K562 (cell line): ENCODE results near the gene ITGAE. TPM values are rescaled to one million over a fixed set of nuclear protein-coding genes. Genes with fewer than 3 reads are reported as not detected.

Experiments
- CTBP1 ChIP-seq: fragments of 450-650 bp; IDR thresholded peaks from 2 replicates; pipeline ENCODE4 v1.6.1; 2016; ENCODE audit warnings: borderline replicate concordance
- HNRNPK ChIP-seq: fragments of 200-400 bp; formaldehyde crosslinking; IDR thresholded peaks from one replicate; pipeline ENCODE4 v1.6.1; 2018; ENCODE audit warnings: mild to moderate bottlenecking, low read depth, low read length; ENCODE audit not compliant: poor library complexity, severe bottlenecking
- MGA ChIP-seq: fragments of 450-650 bp; IDR thresholded peaks from 2 replicates; pipeline ENCODE4 v1.6.1; 2016; ENCODE audit warnings: mild to moderate bottlenecking, moderate library complexity
- NBN ChIP-seq: fragments of 450-650 bp; IDR thresholded peaks from 2 replicates; pipeline ENCODE4 v1.6.1; 2016; ENCODE audit warnings: low read depth, mild to moderate bottlenecking
- RAD21 ChIP-seq, 2 experiments: fragments of 250-450 bp in 1 of 2; fragments of 450-650 bp in 1 of 2; sonication (Bioruptor Pico) in 1 of 2; formaldehyde crosslinking in 1 of 2; IDR thresholded peaks in 1 of 2; conservative IDR thresholded peaks in 1 of 2; 2 replicates each; pipeline versions ENCODE4 v1.4.0 to v1.8.0; 2020 to 2022; ENCODE audit warnings: mild to moderate bottlenecking in 2 of 2, moderate library complexity in 1 of 2
- RBBP5 ChIP-seq: fragments of 200-600 bp; sonication (generic); IDR thresholded peaks from 2 replicates; pipeline ENCODE4 v1.6.1; 2012; ENCODE audit warnings: borderline replicate concordance, mild to moderate bottlenecking, low read length, control low read depth, inconsistent platforms; ENCODE audit not compliant: insufficient read depth, poor library complexity, severe bottlenecking
- SIN3A ChIP-seq, 2 experiments: fragments of 150-350 bp in 1 of 2; IDR thresholded peaks; 2 replicates each; pipeline ENCODE4 v1.6.1; 2011 to 2016; ENCODE audit warnings: borderline replicate concordance in 2 of 2, low read depth in 2 of 2, low read length in 2 of 2, mild to moderate bottlenecking in 2 of 2, moderate library complexity in 2 of 2; ENCODE audit not compliant: control insufficient read depth in 1 of 2
- SMAD3 ChIP-seq: fragments of 450-650 bp; formaldehyde crosslinking; conservative IDR thresholded peaks from 2 replicates; pipeline ENCODE4 v1.4.0; 2020; ENCODE audit warnings: mild to moderate bottlenecking
- ZBTB34 ChIP-seq: fragments of 250-450 bp; sonication (Bioruptor Pico); IDR thresholded peaks from 2 replicates; pipeline ENCODE4 v1.8.0; 2021; ENCODE audit warnings: mild to moderate bottlenecking, moderate library complexity
- ZNF197 ChIP-seq: fragments of 200-800 bp; sonication (Bioruptor generic); IDR thresholded peaks from 2 replicates; pipeline ENCODE4 v1.6.1; 2016; ENCODE audit warnings: low read depth, missing genetic modification characterization, missing compliant biosample characterization
- polyA plus RNA-seq, 8 experiments: library from polyadenylated mRNA; depleted of rRNA in 4 of 8; stranded (reverse) in 5 of 8; unstranded in 3 of 8; fragments of >200 nt; fragmentation: Nextera tagmentation in 2 of 8; fragmentation: Illumina TruSeq in 1 of 8; extraction: Ambion mirVana in 2 of 8; extraction: Trizol in 1 of 8; gene quantifications; 2 replicates each; pipeline versions ENCODE4 v1.2.1 to v1.2.3, GENCODE V29; 2011 to 2014; ENCODE audit warnings: inconsistent platforms in 1 of 8, missing spikeins in 1 of 8
- total RNA-seq, 7 experiments: library from RNA; depleted of rRNA in 6 of 7; stranded (reverse); fragments of >200 nt in 6 of 7; fragmentation: Illumina TruSeq in 2 of 7; extraction: Trizol in 2 of 7; gene quantifications; 2 replicates each; pipeline versions ENCODE4 v1.2.1 to v1.2.3, GENCODE V29; 2011 to 2021; ENCODE audit warnings: low replicate concordance in 1 of 7
- TF ChIP-seq, protein P1 (sequence below): fragments of 250-450 bp; sonication (Bioruptor Pico); IDR thresholded peaks from 2 replicates; pipeline ENCODE4 v1.4.0; 2020; ENCODE audit warnings: mild to moderate bottlenecking, moderate library complexity

The ITGAE gene
- total and polyA plus RNA-seq, 9 of the 15 experiments (the other 6 are each of a cell fraction or from before 2014, with no cell fraction given): 14.8 to 160 (median 27.0) TPM

GRCh38 chr17:3723556-3724377 lies 77.2 kb downstream of the ITGAE start, which contains the start of gene HASPIN (continued):
- TF ChIP-seq MGA (peak; percentile 69), ZBTB34 (CRISPR knock-in tag) (no peak), CTBP1 (peak; percentile 47; the same call in 1 of the 2 replicates), HNRNPK (no peak), ZNF197 (CRISPR knock-in tag) (no peak), SMAD3 (no peak), NBN (no peak), RBBP5 (peak; percentile 64), RAD21 (CRISPR knock-in tag; conservative IDR thresholded peaks at IDR 0.05 in 1 of 2, IDR thresholded peaks at IDR 0.05 in 1 of 2) (no peak), SIN3A (IDR thresholded peaks at IDR 0.05; ENCODE audit: borderline replicate concordance in 2 of 2, control insufficient read depth in 1 of 2, low read depth in 2 of 2, low read length in 2 of 2) (peak; percentile 77 to 79; a peak in 3 of 4 replicates)
- TF ChIP-seq, protein P1, sequence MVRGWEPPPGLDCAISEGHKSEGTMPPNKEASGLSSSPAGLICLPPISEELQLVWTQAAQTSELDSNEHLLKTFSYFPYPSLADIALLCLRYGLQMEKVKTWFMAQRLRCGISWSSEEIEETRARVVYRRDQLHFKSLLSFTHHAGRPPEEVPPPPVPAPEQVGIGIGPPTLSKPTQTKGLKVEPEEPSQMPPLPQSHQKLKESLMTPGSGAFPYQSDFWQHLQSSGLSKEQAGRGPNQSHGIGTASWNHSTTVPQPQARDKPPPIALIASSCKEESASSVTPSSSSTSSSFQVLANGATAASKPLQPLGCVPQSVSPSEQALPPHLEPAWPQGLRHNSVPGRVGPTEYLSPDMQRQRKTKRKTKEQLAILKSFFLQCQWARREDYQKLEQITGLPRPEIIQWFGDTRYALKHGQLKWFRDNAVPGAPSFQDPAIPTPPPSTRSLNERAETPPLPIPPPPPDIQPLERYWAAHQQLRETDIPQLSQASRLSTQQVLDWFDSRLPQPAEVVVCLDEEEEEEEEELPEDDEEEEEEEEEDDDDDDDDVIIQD (CRISPR knock-in tag): no peak
